K562 (cell line): Measurements from ENCODE around the gene GLOD4. TPM values are rescaled to one million over a fixed set of nuclear protein-coding genes. Genes with fewer than 3 reads are reported as not detected.
A peak's percentile ranks its signal among the peaks of the same experiment; 100 is the strongest.

ENCODE experiments used
- BHLHE40 ChIP-seq: IDR thresholded peaks from 2 replicates; pipeline ENCODE4 v1.6.1; 2011; ENCODE audit warnings: low read length, improper control_type of control experiment
- GTF2E2 ChIP-seq: fragments of 200-800 bp; sonication (Bioruptor generic); IDR thresholded peaks from 2 replicates; pipeline ENCODE4 v1.6.1; 2016; ENCODE audit warnings: missing genetic modification characterization, missing compliant biosample characterization
- MAX ChIP-seq: sonication (generic); formaldehyde crosslinking; IDR thresholded peaks from 2 replicates; pipeline ENCODE4 v1.9.0; 2022; ENCODE audit warnings: mild to moderate bottlenecking, missing genetic modification reagents
- MYC ChIP-seq, 2 experiments: fragments of 250-450 bp in 1 of 2; sonication (Bioruptor Pico) in 1 of 2; IDR thresholded peaks; 2 replicates each; pipeline versions ENCODE4 v1.5.1 to v1.6.1; 2012 to 2021; ENCODE audit warnings: low read depth in 2 of 2, borderline replicate concordance in 1 of 2, improper control_type of control experiment in 1 of 2, low read length in 1 of 2, mild to moderate bottlenecking in 1 of 2, moderate library complexity in 1 of 2
- REST ChIP-seq, 2 experiments: fragments of 450-650 bp; formaldehyde crosslinking in 1 of 2; IDR thresholded peaks; 2 replicates each; pipeline versions ENCODE4 v1.4.0 to v1.6.1; 2014 to 2020; ENCODE audit warnings: mild to moderate bottlenecking in 2 of 2, borderline replicate concordance in 1 of 2, low read depth in 1 of 2
- ZNF263 ChIP-seq: sonication (generic); formaldehyde crosslinking; IDR thresholded peaks from 2 replicates; pipeline ENCODE4 v1.8.0; 2022; ENCODE audit warnings: mild to moderate bottlenecking, missing genetic modification reagents, borderline replicate concordance
- polyA plus RNA-seq, 8 experiments: library from polyadenylated mRNA; depleted of rRNA in 4 of 8; stranded (reverse) in 5 of 8; unstranded in 3 of 8; fragments of >200 nt; fragmentation: Nextera tagmentation in 2 of 8; fragmentation: Illumina TruSeq in 1 of 8; extraction: Ambion mirVana in 2 of 8; extraction: Trizol in 1 of 8; gene quantifications; 2 replicates each; pipeline versions ENCODE4 v1.2.1 to v1.2.3, GENCODE V29; 2011 to 2014; ENCODE audit warnings: inconsistent platforms in 1 of 8, missing spikeins in 1 of 8
- total RNA-seq, 7 experiments: library from RNA; depleted of rRNA in 6 of 7; stranded (reverse); fragments of >200 nt in 6 of 7; fragmentation: Illumina TruSeq in 2 of 7; extraction: Trizol in 2 of 7; gene quantifications; 2 replicates each; pipeline versions ENCODE4 v1.2.1 to v1.2.3, GENCODE V29; 2011 to 2021; ENCODE audit warnings: low replicate concordance in 1 of 7
- TF ChIP-seq, protein P1 (sequence below): fragments of 450-650 bp; IDR thresholded peaks from 2 replicates; pipeline ENCODE4 v1.6.1; 2014; ENCODE audit warnings: low read depth, mild to moderate bottlenecking, moderate library complexity, borderline replicate concordance

Gene GLOD4
- total and polyA plus RNA-seq, 9 of the 15 experiments (the other 6 are each of a cell fraction or from before 2014, with no cell fraction given): 52.0 to 109 (median 64.9) TPM

- no peak for TF ChIP-seq REST (IDR thresholded peaks at IDR 0.05; ENCODE audit: borderline replicate concordance)
- no peak for TF ChIP-seq REST (CRISPR knock-in tag; IDR thresholded peaks at IDR 0.05; ENCODE audit: low read depth)
- TF ChIP-seq, protein P1, sequence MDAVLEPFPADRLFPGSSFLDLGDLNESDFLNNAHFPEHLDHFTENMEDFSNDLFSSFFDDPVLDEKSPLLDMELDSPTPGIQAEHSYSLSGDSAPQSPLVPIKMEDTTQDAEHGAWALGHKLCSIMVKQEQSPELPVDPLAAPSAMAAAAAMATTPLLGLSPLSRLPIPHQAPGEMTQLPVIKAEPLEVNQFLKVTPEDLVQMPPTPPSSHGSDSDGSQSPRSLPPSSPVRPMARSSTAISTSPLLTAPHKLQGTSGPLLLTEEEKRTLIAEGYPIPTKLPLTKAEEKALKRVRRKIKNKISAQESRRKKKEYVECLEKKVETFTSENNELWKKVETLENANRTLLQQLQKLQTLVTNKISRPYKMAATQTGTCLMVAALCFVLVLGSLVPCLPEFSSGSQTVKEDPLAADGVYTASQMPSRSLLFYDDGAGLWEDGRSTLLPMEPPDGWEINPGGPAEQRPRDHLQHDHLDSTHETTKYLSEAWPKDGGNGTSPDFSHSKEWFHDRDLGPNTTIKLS: 0 out of 2 replicates have a peak, but pooled peaks have one; percentile 13
- no peak for TF ChIP-seq ZNF263 (CRISPR knock-in tag)
- TF ChIP-seq BHLHE40: peak; percentile 74
- TF ChIP-seq MYC (IDR thresholded peaks at IDR 0.05; ENCODE audit: low read depth, low read length): peak; percentile 51
- peak; percentile 60; the same call in 1 of the 2 replicates for TF ChIP-seq MYC (CRISPR knock-in tag; IDR thresholded peaks at IDR 0.05; ENCODE audit: borderline replicate concordance, low read depth)
- peak; percentile 81 for TF ChIP-seq MAX
- no peak for TF ChIP-seq GTF2E2 (tag)
These were observed 30.6 kb downstream of the GLOD4 start (continued) for GRCh38 chr17:751269-752001.
